K562 (cell line): ENCODE measurements around the gene ADM5. TPM values are rescaled to one million over a fixed set of nuclear protein-coding genes. Genes with fewer than 3 reads are reported as not detected.

ENCODE experiments used
- ARID1B ChIP-seq: fragments of 450-650 bp; IDR thresholded peaks from 2 replicates; pipeline ENCODE4 v1.6.1; 2016; ENCODE audit warnings: antibody characterized with exemption, mild to moderate bottlenecking, inconsistent platforms
- ARID3B ChIP-seq: fragments of 250-450 bp; sonication (Bioruptor Pico); IDR thresholded peaks from 2 replicates; pipeline ENCODE4 v1.4.0; 2020; ENCODE audit warnings: borderline replicate concordance
- CSDE1 ChIP-seq, 2 experiments: fragments of 450-650 bp; IDR thresholded peaks; 2 replicates each; pipeline ENCODE4 v1.6.1; 2016; ENCODE audit warnings: mild to moderate bottlenecking in 1 of 2
- HDAC1 ChIP-seq, 2 experiments: fragments of 450-650 bp; IDR thresholded peaks; 2 replicates each; pipeline ENCODE4 v1.6.1; 2016 to 2017; ENCODE audit warnings: inconsistent platforms in 1 of 2, mild to moderate bottlenecking in 1 of 2, moderate library complexity in 1 of 2
- HNRNPK ChIP-seq: fragments of 200-400 bp; formaldehyde crosslinking; IDR thresholded peaks from one replicate; pipeline ENCODE4 v1.6.1; 2018; ENCODE audit warnings: mild to moderate bottlenecking, low read depth, low read length; ENCODE audit not compliant: poor library complexity, severe bottlenecking
- IFI16 ChIP-seq: fragments of 250-450 bp; sonication (Bioruptor Pico); IDR thresholded peaks from 2 replicates; pipeline ENCODE4 v2.1.2; 2022; ENCODE audit warnings: mild to moderate bottlenecking, inconsistent platforms
- JUND ChIP-seq, 2 experiments: IDR thresholded peaks; 2 replicates in 1 of 2; 3 replicates in 1 of 2; pipeline ENCODE4 v1.6.1; 2011; ENCODE audit warnings: borderline replicate concordance in 2 of 2, low read depth in 2 of 2, low read length in 2 of 2, improper control_type of control experiment in 1 of 2, missing biosample characterization in 1 of 2, missing genetic modification characterization in 1 of 2, missing genetic modification reagents in 1 of 2
- MAFG ChIP-seq: fragments of 450-650 bp; conservative IDR thresholded peaks from 2 replicates; pipeline ENCODE4 v1.6.1; 2016; ENCODE audit warnings: missing genetic modification characterization, missing compliant biosample characterization
- MEF2A ChIP-seq: IDR thresholded peaks from 2 replicates; pipeline ENCODE4 v1.6.1; 2011; ENCODE audit warnings: low read depth, mild to moderate bottlenecking, low read length, moderate library complexity; ENCODE audit not compliant: control insufficient read depth
- MEF2D ChIP-seq: conservative IDR thresholded peaks from 2 replicates; pipeline ENCODE4 v1.6.1; 2016; ENCODE audit warnings: low read depth, missing genetic modification characterization, missing compliant biosample characterization
- NUFIP1 ChIP-seq: fragments of 450-650 bp; IDR thresholded peaks from 2 replicates; pipeline ENCODE4 v1.6.1; 2018; ENCODE audit not compliant: partially characterized antibody
- PHB ChIP-seq: fragments of 250-450 bp; sonication (Bioruptor Pico); IDR thresholded peaks from 2 replicates; pipeline ENCODE4 v1.5.0; 2021
- RBBP5 ChIP-seq: fragments of 200-600 bp; sonication (generic); IDR thresholded peaks from 2 replicates; pipeline ENCODE4 v1.6.1; 2012; ENCODE audit warnings: borderline replicate concordance, mild to moderate bottlenecking, low read length, control low read depth, inconsistent platforms; ENCODE audit not compliant: insufficient read depth, poor library complexity, severe bottlenecking
- TFAP4 ChIP-seq: sonication (generic); formaldehyde crosslinking; IDR thresholded peaks from 2 replicates; pipeline ENCODE4 v1.8.0; 2022; ENCODE audit warnings: missing genetic modification reagents, mild to moderate bottlenecking, moderate library complexity, borderline replicate concordance
- THRA ChIP-seq: fragments of 450-650 bp; IDR thresholded peaks from 2 replicates; pipeline ENCODE4 v1.6.1; 2017; ENCODE audit warnings: mild to moderate bottlenecking, moderate library complexity
- ZNF24 ChIP-seq: fragments of 450-650 bp; IDR thresholded peaks from 2 replicates; pipeline ENCODE4 v1.6.1; 2016
- ZNF263 ChIP-seq: sonication (generic); formaldehyde crosslinking; IDR thresholded peaks from 2 replicates; pipeline ENCODE4 v1.8.0; 2022; ENCODE audit warnings: mild to moderate bottlenecking, missing genetic modification reagents, borderline replicate concordance
- ZNF445 ChIP-seq: fragments of 250-450 bp; sonication (Bioruptor Pico); IDR thresholded peaks from 2 replicates; pipeline ENCODE4 v1.4.0; 2020; ENCODE audit warnings: low read depth, mild to moderate bottlenecking, moderate library complexity
- ZNF77 ChIP-seq: fragments of 250-450 bp; sonication (Bioruptor Pico); IDR thresholded peaks from 2 replicates; pipeline ENCODE4 v1.5.0; 2020
- ZNF780A ChIP-seq: fragments of 250-450 bp; sonication (Bioruptor Pico); IDR thresholded peaks from 2 replicates; pipeline ENCODE4 v1.5.0; 2021; ENCODE audit warnings: mild to moderate bottlenecking
- polyA plus RNA-seq, 8 experiments: library from polyadenylated mRNA; depleted of rRNA in 4 of 8; stranded (reverse) in 5 of 8; unstranded in 3 of 8; fragments of >200 nt; fragmentation: Nextera tagmentation in 2 of 8; fragmentation: Illumina TruSeq in 1 of 8; extraction: Ambion mirVana in 2 of 8; extraction: Trizol in 1 of 8; gene quantifications; 2 replicates each; pipeline versions ENCODE4 v1.2.1 to v1.2.3, GENCODE V29; 2011 to 2014; ENCODE audit warnings: inconsistent platforms in 1 of 8, missing spikeins in 1 of 8
- total RNA-seq, 7 experiments: library from RNA; depleted of rRNA in 6 of 7; stranded (reverse); fragments of >200 nt in 6 of 7; fragmentation: Illumina TruSeq in 2 of 7; extraction: Trizol in 2 of 7; gene quantifications; 2 replicates each; pipeline versions ENCODE4 v1.2.1 to v1.2.3, GENCODE V29; 2011 to 2021; ENCODE audit warnings: low replicate concordance in 1 of 7
- TF ChIP-seq, protein P1 (sequence below): fragments of 250-450 bp; sonication (Bioruptor Pico); IDR thresholded peaks from 2 replicates; pipeline ENCODE4 v1.8.0; 2021; ENCODE audit warnings: mild to moderate bottlenecking, moderate library complexity
- TF ChIP-seq, protein P2 (sequence below), 2 experiments: fragments of 250-450 bp in 1 of 2; fragments of 450-650 bp in 1 of 2; sonication (Bioruptor Pico) in 1 of 2; IDR thresholded peaks; 2 replicates each; pipeline versions ENCODE4 v1.6.1 to v1.8.0; 2016 to 2021; ENCODE audit warnings: mild to moderate bottlenecking in 2 of 2, moderate library complexity in 2 of 2, missing compliant biosample characterization in 1 of 2, missing genetic modification characterization in 1 of 2

ADM5 gene
- total and polyA plus RNA-seq, 9 of the 15 experiments (the other 6 are each of a cell fraction or from before 2014, with no cell fraction given): 0.13 to 8.4 (median 2.0) TPM; not detected in 1

GRCh38 chr19:49676136-49676783 lies 13.1 kb upstream of the ADM5 start (continued):
- TF ChIP-seq ZNF77 (CRISPR knock-in tag) (no peak), ARID1B (peak; percentile 35; the same call in 1 of the 2 replicates), HDAC1 (IDR thresholded peaks at IDR 0.05) (peak in 1 of 2 experiments; percentile 78; a peak in 2 of 4 replicates), ZNF24 (no peak), ZNF263 (CRISPR knock-in tag) (no peak), TFAP4 (CRISPR knock-in tag) (no peak), PHB (CRISPR knock-in tag) (no peak), IFI16 (CRISPR knock-in tag) (no peak), HNRNPK (no peak), MEF2D (tag) (no peak), THRA (no peak), MEF2A (no peak), JUND (IDR thresholded peaks at IDR 0.05; ENCODE audit: borderline replicate concordance, low read depth, low read length) (peak; percentile 95), JUND (tag; IDR thresholded peaks at IDR 0.05; ENCODE audit: borderline replicate concordance, low read depth, low read length) (peak; percentile 80; the same call in 2 of the 3 replicates), MAFG (tag) (0 out of 2 replicates have a peak, but pooled peaks have one; percentile 39), ZNF780A (CRISPR knock-in tag) (no peak), CSDE1 (IDR thresholded peaks at IDR 0.05) (no peak), ZNF445 (CRISPR knock-in tag) (no peak), NUFIP1 (peak; percentile 85), RBBP5 (no peak), ARID3B (CRISPR knock-in tag) (no peak)
- TF ChIP-seq, protein P1, sequence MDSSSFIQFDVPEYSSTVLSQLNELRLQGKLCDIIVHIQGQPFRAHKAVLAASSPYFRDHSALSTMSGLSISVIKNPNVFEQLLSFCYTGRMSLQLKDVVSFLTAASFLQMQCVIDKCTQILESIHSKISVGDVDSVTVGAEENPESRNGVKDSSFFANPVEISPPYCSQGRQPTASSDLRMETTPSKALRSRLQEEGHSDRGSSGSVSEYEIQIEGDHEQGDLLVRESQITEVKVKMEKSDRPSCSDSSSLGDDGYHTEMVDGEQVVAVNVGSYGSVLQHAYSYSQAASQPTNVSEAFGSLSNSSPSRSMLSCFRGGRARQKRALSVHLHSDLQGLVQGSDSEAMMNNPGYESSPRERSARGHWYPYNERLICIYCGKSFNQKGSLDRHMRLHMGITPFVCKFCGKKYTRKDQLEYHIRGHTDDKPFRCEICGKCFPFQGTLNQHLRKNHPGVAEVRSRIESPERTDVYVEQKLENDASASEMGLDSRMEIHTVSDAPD (CRISPR knock-in tag): no peak
- TF ChIP-seq, protein P2, sequence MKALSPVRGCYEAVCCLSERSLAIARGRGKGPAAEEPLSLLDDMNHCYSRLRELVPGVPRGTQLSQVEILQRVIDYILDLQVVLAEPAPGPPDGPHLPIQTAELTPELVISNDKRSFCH (CRISPR knock-in tag; IDR thresholded peaks at IDR 0.05): no peak
- TF ChIP-seq, protein P2 (tag; IDR thresholded peaks at IDR 0.05): 0 out of 2 replicates have a peak, but pooled peaks have one; percentile 36
